CD14-positive monocyte (primary cell): ENCODE results near the gene IGF1R. TPM values are rescaled to one million over a fixed set of nuclear protein-coding genes. Genes with fewer than 3 reads are reported as not detected.

Experiments used
- DNase-seq, 3 donors: peaks; one replicate each; pipeline ENCODE4 v3.0.0-alpha.2; 2011 to 2022
- H2AFZ ChIP-seq: 2 replicates; pipeline ENCODE4 v1.6.0; 2012; ENCODE audit warnings: mild to moderate bottlenecking, low read depth, low read length, inconsistent platforms; ENCODE audit not compliant: insufficient read depth, poor library complexity, severe bottlenecking
- H3K27ac ChIP-seq, 2 donors: 1 replicate in 1 of 2; 2 replicates in 1 of 2; pipeline ENCODE4 v1.5.1; 2012 to 2013; ENCODE audit warnings: low read length in 2 of 2, control low read depth in 1 of 2, inconsistent platforms in 1 of 2, low read depth in 1 of 2, mild to moderate bottlenecking in 1 of 2
- H3K27me3 ChIP-seq, 2 donors: one replicate each; pipeline versions ENCODE4 v1.6.0 to v1.6.1; 2011 to 2013; ENCODE audit warnings: low read length in 2 of 2; ENCODE audit not compliant: control insufficient read depth in 2 of 2, insufficient read depth in 2 of 2
- H3K36me3 ChIP-seq, 2 donors: replicated peaks in 1 of 2; 1 replicate in 1 of 2; 2 replicates in 1 of 2; pipeline versions ENCODE4 v1.5.1 to v1.6.1; 2012 to 2013; ENCODE audit warnings: low read length in 2 of 2, control low read depth in 1 of 2, inconsistent platforms in 1 of 2, mild to moderate bottlenecking in 1 of 2; ENCODE audit not compliant: insufficient read depth in 2 of 2, control insufficient read depth in 1 of 2
- H3K4me1 ChIP-seq, 2 donors: 1 replicate in 1 of 2; 2 replicates in 1 of 2; pipeline versions ENCODE4 v1.5.1 to v1.6.1; 2012 to 2013; ENCODE audit warnings: low read length in 2 of 2, control low read depth in 1 of 2, inconsistent platforms in 1 of 2, mild to moderate bottlenecking in 1 of 2, moderate library complexity in 1 of 2; ENCODE audit not compliant: insufficient read depth in 2 of 2, control insufficient read depth in 1 of 2
- H3K4me2 ChIP-seq: replicated peaks from 2 replicates; pipeline ENCODE3; 2012; ENCODE audit warnings: low read length, moderate library complexity, mild to moderate bottlenecking; ENCODE audit not compliant: poor library complexity, severe bottlenecking; ENCODE audit errors: extremely low read depth
- H3K4me3 ChIP-seq, 3 experiments: fragments of 200-600 bp in 1 of 3; sonication (generic) in 1 of 3; replicated peaks in 1 of 3; 1 replicate in 2 of 3; 2 replicates in 1 of 3; pipeline ENCODE4 v1.5.1; 2011 to 2013; ENCODE audit warnings: low read length in 3 of 3, mild to moderate bottlenecking in 3 of 3, control low read depth in 2 of 3, low read depth in 2 of 3, inconsistent platforms in 1 of 3, moderate library complexity in 1 of 3
- H3K79me2 ChIP-seq: 2 replicates; pipeline ENCODE4 v1.6.0; 2012; ENCODE audit warnings: mild to moderate bottlenecking, control low read depth, inconsistent platforms, low read length, moderate library complexity; ENCODE audit not compliant: insufficient read depth
- H3K9ac ChIP-seq: 2 replicates; pipeline ENCODE4 v1.6.0; 2017; ENCODE audit warnings: low read length, mild to moderate bottlenecking; ENCODE audit not compliant: insufficient read depth, poor library complexity, severe bottlenecking
- H3K9me3 ChIP-seq, 2 donors: replicated peaks in 1 of 2; 1 replicate in 1 of 2; 2 replicates in 1 of 2; pipeline versions ENCODE4 v1.5.1 to v1.6.1; 2012 to 2013; ENCODE audit warnings: low read length in 2 of 2, control low read depth in 1 of 2; ENCODE audit not compliant: control insufficient read depth in 1 of 2, insufficient read depth in 1 of 2
- H4K20me1 ChIP-seq: 2 replicates; pipeline ENCODE4 v1.6.0; 2012; ENCODE audit warnings: mild to moderate bottlenecking, low read length, control low read depth, moderate library complexity; ENCODE audit not compliant: insufficient read depth
- H3K27ac Mint-ChIP-seq, 7 donors: one replicate each; pipeline ENCODE4 v1.8.0; 2020; ENCODE audit warnings: mild to moderate bottlenecking in 7 of 7, mixed read lengths in 7 of 7, moderate library complexity in 6 of 7, inconsistent platforms in 2 of 7
- H3K27me3 Mint-ChIP-seq, 3 donors: one replicate each; pipeline ENCODE4 v1.8.0; 2021 to 2022; ENCODE audit warnings: low read depth in 3 of 3, mild to moderate bottlenecking in 3 of 3, mixed read lengths in 3 of 3, moderate library complexity in 3 of 3, inconsistent platforms in 1 of 3
- H3K36me3 Mint-ChIP-seq, 2 donors: one replicate each; pipeline ENCODE4 v1.8.0; 2020; ENCODE audit warnings: mixed read lengths in 2 of 2, inconsistent platforms in 1 of 2, mild to moderate bottlenecking in 1 of 2
- H3K4me1 Mint-ChIP-seq: one replicate; pipeline ENCODE4 v1.8.0; 2020; ENCODE audit warnings: mild to moderate bottlenecking, mixed read lengths
- H3K4me3 Mint-ChIP-seq, 2 donors: one replicate each; pipeline ENCODE4 v1.8.0; 2020; ENCODE audit warnings: mild to moderate bottlenecking in 2 of 2, mixed read lengths in 2 of 2, moderate library complexity in 1 of 2
- H3K9me3 Mint-ChIP-seq, 7 donors: one replicate each; pipeline ENCODE4 v1.8.0; 2020 to 2022; ENCODE audit warnings: mixed read lengths in 7 of 7, mild to moderate bottlenecking in 6 of 7, moderate library complexity in 6 of 7, inconsistent platforms in 2 of 7
- WGBS: methylation state at CpG from one replicate; pipeline ENCODE4 v1.1.5; 2013; ENCODE audit warnings: missing lambda C conversion rate; ENCODE audit not compliant: insufficient coverage; 5-methylcytosine and 5-hydroxymethylcytosine counted together
- intact Hi-C, 2 donors: fragments of 100-400 bp; cut with micrococcal nuclease; formaldehyde crosslinking; loops; one replicate each; pipeline versions ENCODE4 v1.15.0 to v1.15.1; 2023
- polyA plus RNA-seq, 3 donors: library from polyadenylated mRNA; depleted of rRNA in 1 of 3; unstranded in 2 of 3; stranded (reverse) in 1 of 3; fragments of 300-500 nt in 2 of 3; fragments of >200 nt in 1 of 3; fragmentation: Illumina TruSeq in 2 of 3; gene quantifications; 1 replicate in 2 of 3; 2 replicates in 1 of 3; pipeline ENCODE4 v1.2.3, GENCODE V29; 2012 to 2021
- TF ChIP-seq, protein P1 (sequence below): fragments of 200-600 bp; IDR thresholded peaks from one replicate; pipeline ENCODE4 v1.8.0; 2022; ENCODE audit warnings: antibody characterized with exemption, mild to moderate bottlenecking

Gene IGF1R
- polyA plus RNA-seq, 3 donors, result 0.35 to 4.9 (median 0.67) TPM

DNA sequence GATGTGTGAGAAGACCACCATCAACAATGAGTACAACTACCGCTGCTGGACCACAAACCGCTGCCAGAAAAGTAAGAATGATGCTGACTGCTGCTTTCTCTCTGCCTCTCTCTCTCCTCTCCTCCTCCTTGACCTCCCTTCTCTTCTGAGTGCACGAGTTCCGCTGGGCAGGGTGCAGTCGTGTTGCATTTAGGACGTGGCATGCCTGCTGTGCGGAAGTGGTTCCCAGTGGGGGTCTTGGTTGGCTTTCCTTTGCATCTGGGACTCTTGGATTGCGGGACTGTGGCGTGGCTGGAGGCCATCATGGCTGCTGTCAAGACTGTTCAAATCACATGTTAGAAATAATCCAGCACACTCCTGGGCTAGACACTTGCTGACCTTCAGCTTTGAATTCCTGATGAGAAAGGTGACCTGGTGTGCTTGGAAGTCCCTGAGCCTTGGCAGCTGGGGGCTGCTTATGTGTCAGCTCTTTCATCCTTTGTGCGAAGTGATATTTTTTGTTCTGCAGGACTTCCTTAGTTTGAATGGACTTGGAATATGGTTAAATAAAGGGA is 59.8 kb downstream of the IGF1R start:
- H3K4me1 ChIP-seq, result no peaks in the 10 kb centered on the region
- 67% methylated on average over 1 of the region's 10 CpGs for WGBS
- H3K27me3 ChIP-seq, result no peaks in the 10 kb centered on the region
- H3K9me3 Mint-ChIP-seq, result peaks cover 7 to 17% (median 10%) of the 10 kb centered on the region in 7 donors
- H3K27ac Mint-ChIP-seq, result no peak overlapping the region
- no peak for DNase-seq
- H4K20me1 ChIP-seq, result peaks cover 85% of the 10 kb centered on the region
- TF ChIP-seq, protein P1, sequence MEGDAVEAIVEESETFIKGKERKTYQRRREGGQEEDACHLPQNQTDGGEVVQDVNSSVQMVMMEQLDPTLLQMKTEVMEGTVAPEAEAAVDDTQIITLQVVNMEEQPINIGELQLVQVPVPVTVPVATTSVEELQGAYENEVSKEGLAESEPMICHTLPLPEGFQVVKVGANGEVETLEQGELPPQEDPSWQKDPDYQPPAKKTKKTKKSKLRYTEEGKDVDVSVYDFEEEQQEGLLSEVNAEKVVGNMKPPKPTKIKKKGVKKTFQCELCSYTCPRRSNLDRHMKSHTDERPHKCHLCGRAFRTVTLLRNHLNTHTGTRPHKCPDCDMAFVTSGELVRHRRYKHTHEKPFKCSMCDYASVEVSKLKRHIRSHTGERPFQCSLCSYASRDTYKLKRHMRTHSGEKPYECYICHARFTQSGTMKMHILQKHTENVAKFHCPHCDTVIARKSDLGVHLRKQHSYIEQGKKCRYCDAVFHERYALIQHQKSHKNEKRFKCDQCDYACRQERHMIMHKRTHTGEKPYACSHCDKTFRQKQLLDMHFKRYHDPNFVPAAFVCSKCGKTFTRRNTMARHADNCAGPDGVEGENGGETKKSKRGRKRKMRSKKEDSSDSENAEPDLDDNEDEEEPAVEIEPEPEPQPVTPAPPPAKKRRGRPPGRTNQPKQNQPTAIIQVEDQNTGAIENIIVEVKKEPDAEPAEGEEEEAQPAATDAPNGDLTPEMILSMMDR, result no peak
- no peak overlapping the region for H3K4me3 ChIP-seq
- H3K4me2 ChIP-seq, result no peak overlapping the region
- peaks cover 89% of the 10 kb centered on the region for H3K79me2 ChIP-seq
- no peaks in the 10 kb centered on the region for H3K27me3 Mint-ChIP-seq
- no peak overlapping the region for H2AFZ ChIP-seq
- peaks cover 8 to 13% of the 10 kb centered on the region in 2 donors for H3K9me3 ChIP-seq
- H3K27ac ChIP-seq, result no peak overlapping the region
- H3K4me3 Mint-ChIP-seq, result no peak overlapping the region
- peaks cover 26 to 31% of the 10 kb centered on the region in 2 donors for H3K36me3 Mint-ChIP-seq
- intact Hi-C loops, result no loop called here
- peaks cover 8 to 34% of the 10 kb centered on the region in 2 donors for H3K36me3 ChIP-seq
- peaks cover 9% of the 10 kb centered on the region for H3K4me1 Mint-ChIP-seq
- no peak overlapping the region for H3K9ac ChIP-seq

DNA sequence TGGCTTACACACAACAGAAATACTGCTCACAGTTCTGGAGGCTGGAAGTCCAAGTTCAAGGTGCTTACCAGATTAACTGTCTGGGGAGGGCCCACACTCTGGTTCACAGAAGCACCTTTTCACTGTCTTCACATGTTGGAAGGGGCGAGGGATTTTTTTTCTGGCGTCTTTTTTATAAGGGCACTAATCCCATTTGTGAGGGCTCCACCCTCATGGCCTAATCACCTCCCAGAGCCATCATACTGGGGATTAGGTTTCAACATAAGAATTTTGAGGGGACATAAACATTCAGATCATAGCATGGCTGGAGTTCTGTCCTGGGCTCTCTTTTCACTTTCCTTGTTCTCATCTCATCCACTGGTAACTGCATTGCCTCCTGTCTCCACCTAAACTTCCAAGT is 63.5 kb downstream of the IGF1R start:
- Mint-ChIP-seq H3K27me3 (peaks cover 0 to 1% (median 0%) of the 10 kb centered on the region in 3 donors), H3K9me3 (peaks cover 7 to 17% (median 10%) of the 10 kb centered on the region in 7 donors), H3K4me1 (peaks cover 23% of the 10 kb centered on the region), H3K36me3 (peaks cover 32% of the 10 kb centered on the region in 2 donors), H3K27ac (peak overlapping the region in 1 of 7 donors; percentile 31), H3K4me3 (no peak overlapping the region)
- H3K36me3 ChIP-seq, result peaks cover 8 to 34% of the 10 kb centered on the region in 2 donors
- no peak overlapping the region for H3K4me2 ChIP-seq
- no peak overlapping the region for H2AFZ ChIP-seq
- no peak for DNase-seq
- H3K27me3 ChIP-seq, result no peaks in the 10 kb centered on the region
- H4K20me1 ChIP-seq, result peaks cover 87% of the 10 kb centered on the region
- H3K79me2 ChIP-seq, result peaks cover 97% of the 10 kb centered on the region
- intact Hi-C loops, result no loop called here
- H3K4me3 ChIP-seq, result no peak overlapping the region
- TF ChIP-seq, protein P1, result no peak
- no peak overlapping the region for H3K27ac ChIP-seq
- WGBS, result no CpG with 5 or more reads among the region's 2 CpGs
- no peak overlapping the region for H3K9ac ChIP-seq
- peaks cover 0 to 9% of the 10 kb centered on the region in 2 donors for H3K4me1 ChIP-seq
- H3K9me3 ChIP-seq, result peaks cover 8 to 13% of the 10 kb centered on the region in 2 donors
